ENCODE results near the gene ASTN2. TPM values are rescaled to one million over a fixed set of nuclear protein-coding genes. Genes with fewer than 3 reads are reported as not detected.

Gene ASTN2
- total RNA-seq, 1 experiment from 2014 or later, result 4.8 TPM

DNA sequence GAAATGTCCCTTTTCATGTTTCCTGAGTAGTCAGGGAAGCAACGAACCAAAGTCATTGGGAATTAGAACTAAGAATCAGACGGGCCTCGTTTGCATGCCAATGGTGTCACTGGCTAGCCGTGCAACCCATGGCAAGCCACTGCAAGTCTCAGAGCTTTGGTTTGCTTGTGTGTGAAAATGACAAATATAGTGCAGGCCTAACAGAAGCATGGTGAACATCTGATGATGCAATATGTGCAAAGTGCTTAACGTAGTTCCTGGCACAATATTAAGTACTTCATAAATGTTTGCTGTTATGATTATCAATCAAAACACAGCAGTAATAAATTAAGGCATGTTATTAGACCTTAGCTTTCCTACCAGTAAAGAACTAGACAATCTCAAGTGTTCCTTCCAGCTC, 845.7 kb downstream of the ASTN2 start:
- POLR2A ChIA-PET, result no interaction called here
- Histone ChIP-seq H3K36me3 (ENCODE audit: control insufficient read depth in 1 of 2, insufficient read depth in 2 of 2, low read length in 2 of 2) (no peaks in the 10 kb centered on the region), H3K4me2 (ENCODE audit: low read length) (no peak overlapping the region), H3K9ac (ENCODE audit: low read length) (no peak overlapping the region), H3K79me2 (ENCODE audit: insufficient read depth, low read length) (no peaks in the 10 kb centered on the region), H4K20me1 (ENCODE audit: insufficient read depth) (no peaks in the 10 kb centered on the region), H3K9me2 (ENCODE audit: insufficient read depth) (no peaks in the 10 kb centered on the region), H3K27ac (ENCODE audit: low read depth, low read length) (no peak overlapping the region), H3K27me3 (ENCODE audit: insufficient read depth, low read length) (no peaks in the 10 kb centered on the region), H3K4me1 (ENCODE audit: control insufficient read depth in 1 of 2, insufficient read depth in 2 of 2, low read length in 2 of 2) (peaks cover 5 to 16% of the 10 kb centered on the region in 2 experiments; a peak in 3 of 4 replicates), H3K9me3 (ENCODE audit: control insufficient read depth in 1 of 2, insufficient read depth in 1 of 2, low read depth in 1 of 2, low read length in 2 of 2) (no peaks in the 10 kb centered on the region), H3K4me3 (replicated peaks in 1 of 2; ENCODE audit: low read depth in 1 of 2, low read length in 2 of 2) (no peak overlapping the region), H2AFZ (ENCODE audit: low read depth, low read length, poor library complexity, severe bottlenecking) (no peak overlapping the region)
- no TSS peak for BruUV-seq (replicated peaks)
- CTCF ChIA-PET, result interaction anchor here (4.9 kb wide), 1 partner anchor 416 kb away, joined by 33 read pairs; the partner anchor contains the start of gene PAPPA
- no peak for ATAC-seq
- TF ChIP-seq TCF7L2 (IDR thresholded peaks at IDR 0.05; ENCODE audit: borderline replicate concordance, extremely low read depth, insufficient read depth, insufficient read length) (no peak), CEBPB (IDR thresholded peaks at IDR 0.05; ENCODE audit: low read depth) (no peak), FOSL1 (IDR thresholded peaks at IDR 0.05; ENCODE audit: low read depth) (no peak), YY1 (IDR thresholded peaks at IDR 0.05; ENCODE audit: extremely low read depth, insufficient replicate concordance, low read depth, low read length) (no peak), SP1 (IDR thresholded peaks at IDR 0.05; ENCODE audit: low read depth) (no peak), CBX3 (IDR thresholded peaks at IDR 0.05; ENCODE audit: low read depth) (no peak), EGR1 (IDR thresholded peaks at IDR 0.05; ENCODE audit: low read depth) (no peak)
- TF ChIP-seq, protein P1, sequence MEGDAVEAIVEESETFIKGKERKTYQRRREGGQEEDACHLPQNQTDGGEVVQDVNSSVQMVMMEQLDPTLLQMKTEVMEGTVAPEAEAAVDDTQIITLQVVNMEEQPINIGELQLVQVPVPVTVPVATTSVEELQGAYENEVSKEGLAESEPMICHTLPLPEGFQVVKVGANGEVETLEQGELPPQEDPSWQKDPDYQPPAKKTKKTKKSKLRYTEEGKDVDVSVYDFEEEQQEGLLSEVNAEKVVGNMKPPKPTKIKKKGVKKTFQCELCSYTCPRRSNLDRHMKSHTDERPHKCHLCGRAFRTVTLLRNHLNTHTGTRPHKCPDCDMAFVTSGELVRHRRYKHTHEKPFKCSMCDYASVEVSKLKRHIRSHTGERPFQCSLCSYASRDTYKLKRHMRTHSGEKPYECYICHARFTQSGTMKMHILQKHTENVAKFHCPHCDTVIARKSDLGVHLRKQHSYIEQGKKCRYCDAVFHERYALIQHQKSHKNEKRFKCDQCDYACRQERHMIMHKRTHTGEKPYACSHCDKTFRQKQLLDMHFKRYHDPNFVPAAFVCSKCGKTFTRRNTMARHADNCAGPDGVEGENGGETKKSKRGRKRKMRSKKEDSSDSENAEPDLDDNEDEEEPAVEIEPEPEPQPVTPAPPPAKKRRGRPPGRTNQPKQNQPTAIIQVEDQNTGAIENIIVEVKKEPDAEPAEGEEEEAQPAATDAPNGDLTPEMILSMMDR (IDR thresholded peaks at IDR 0.05 in 2 of 3, conservative IDR thresholded peaks at IDR 0.05 in 1 of 3; ENCODE audit: borderline replicate concordance in 1 of 3, insufficient read depth in 1 of 3, low read depth in 2 of 3, low read length in 2 of 3), result no peak
- TF ChIP-seq, protein P2, sequence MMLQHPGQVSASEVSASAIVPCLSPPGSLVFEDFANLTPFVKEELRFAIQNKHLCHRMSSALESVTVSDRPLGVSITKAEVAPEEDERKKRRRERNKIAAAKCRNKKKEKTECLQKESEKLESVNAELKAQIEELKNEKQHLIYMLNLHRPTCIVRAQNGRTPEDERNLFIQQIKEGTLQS (IDR thresholded peaks at IDR 0.05), result no peak
- TF ChIP-seq, protein P3, sequence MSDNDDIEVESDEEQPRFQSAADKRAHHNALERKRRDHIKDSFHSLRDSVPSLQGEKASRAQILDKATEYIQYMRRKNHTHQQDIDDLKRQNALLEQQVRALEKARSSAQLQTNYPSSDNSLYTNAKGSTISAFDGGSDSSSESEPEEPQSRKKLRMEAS (IDR thresholded peaks at IDR 0.05), result no peak
- TF ChIP-seq, protein P4, sequence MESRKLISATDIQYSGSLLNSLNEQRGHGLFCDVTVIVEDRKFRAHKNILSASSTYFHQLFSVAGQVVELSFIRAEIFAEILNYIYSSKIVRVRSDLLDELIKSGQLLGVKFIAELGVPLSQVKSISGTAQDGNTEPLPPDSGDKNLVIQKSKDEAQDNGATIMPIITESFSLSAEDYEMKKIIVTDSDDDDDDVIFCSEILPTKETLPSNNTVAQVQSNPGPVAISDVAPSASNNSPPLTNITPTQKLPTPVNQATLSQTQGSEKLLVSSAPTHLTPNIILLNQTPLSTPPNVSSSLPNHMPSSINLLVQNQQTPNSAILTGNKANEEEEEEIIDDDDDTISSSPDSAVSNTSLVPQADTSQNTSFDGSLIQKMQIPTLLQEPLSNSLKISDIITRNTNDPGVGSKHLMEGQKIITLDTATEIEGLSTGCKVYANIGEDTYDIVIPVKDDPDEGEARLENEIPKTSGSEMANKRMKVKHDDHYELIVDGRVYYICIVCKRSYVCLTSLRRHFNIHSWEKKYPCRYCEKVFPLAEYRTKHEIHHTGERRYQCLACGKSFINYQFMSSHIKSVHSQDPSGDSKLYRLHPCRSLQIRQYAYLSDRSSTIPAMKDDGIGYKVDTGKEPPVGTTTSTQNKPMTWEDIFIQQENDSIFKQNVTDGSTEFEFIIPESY (IDR thresholded peaks at IDR 0.05; ENCODE audit: extremely low read depth, insufficient replicate concordance, low read length), result no peak
- intact Hi-C loops (cut with micrococcal nuclease), result no loop called here
- no peak for DNase-seq (ENCODE audit: low read depth, low spot score)
- RAD21 ChIA-PET (ENCODE audit: low non-redundant PET in 1 of 2, low total read pairs in 2 of 2, uncharacterized antibody in 2 of 2, unreplicated experiment in 2 of 2), result no interaction called here
